Inflammatory macrophage treated with lipopolysaccharide for 4 hours (primary cell): ENCODE data around the gene THAP11.

Experiments used
- DNase-seq: peaks from one replicate; pipeline ENCODE4 v3.0.0-alpha.2; 2020

THAP11 gene

GRCh38 chr16:67885976-67886375 is 43.9 kb downstream of the THAP11 start:
- no peak for DNase-seq

DNA sequence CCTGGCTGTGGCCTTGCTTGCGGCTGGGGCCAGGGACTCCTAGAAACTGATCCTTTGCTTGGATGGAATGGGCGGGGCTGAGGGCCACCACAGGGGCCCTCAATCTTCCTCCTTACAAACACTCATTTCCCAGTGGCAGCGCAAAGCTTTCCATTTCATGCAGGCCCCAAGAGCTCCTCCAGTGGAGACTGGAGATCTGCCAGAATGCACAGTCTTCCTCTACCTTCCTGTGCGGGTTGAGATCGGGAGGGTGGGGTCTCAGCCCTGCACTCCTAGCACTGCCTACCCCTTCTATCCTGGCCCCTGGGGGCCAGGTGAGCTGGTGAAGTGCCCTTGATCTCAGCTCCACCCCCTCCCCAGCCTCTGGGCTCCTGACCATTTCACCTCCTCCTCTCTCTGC is 44.3 kb downstream of the THAP11 start:
- DNase-seq, result no peak

DNA sequence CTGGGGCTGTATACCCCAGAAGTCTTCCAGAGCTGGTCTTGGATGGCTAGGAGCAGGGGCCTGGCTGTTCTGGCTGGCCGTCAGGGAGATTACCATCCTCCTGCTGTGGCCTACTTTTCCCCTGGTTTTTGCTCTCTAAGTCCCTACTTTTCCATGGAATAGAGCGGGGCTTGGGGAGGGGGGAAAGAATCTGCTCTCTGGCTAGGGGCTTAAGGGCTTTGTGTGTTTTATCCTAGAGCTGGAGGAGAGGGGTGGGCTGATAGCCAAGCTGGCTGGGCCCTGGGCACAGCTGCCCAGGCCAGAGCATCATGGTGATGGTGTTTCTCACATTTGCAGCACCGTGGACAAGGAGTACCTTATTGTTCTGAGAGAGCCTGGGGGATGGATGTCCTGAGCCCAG is 46.2 kb downstream of the THAP11 start:
- DNase-seq, result no peak

DNA sequence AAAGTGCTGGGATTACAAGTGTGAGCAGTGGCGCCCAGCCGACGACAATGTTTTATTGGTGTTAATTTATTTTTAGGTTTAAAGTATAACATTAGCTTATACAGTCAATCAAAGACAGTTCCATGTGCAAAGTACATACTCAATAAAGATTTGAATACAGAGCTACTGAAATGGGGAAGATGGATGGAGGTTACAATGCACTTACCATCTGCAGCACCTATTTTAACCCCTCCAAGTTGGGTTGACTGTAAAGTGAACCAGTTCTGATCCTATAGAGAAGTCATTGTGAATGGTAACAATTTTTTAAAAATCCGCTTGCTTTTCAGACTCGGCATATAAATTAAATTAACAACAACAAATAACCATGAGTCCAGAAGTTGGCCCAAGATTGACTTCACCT is 50.3 kb downstream of the THAP11 start:
- DNase-seq, result no peak

GRCh38 chr16:67892899-67893742 is 51.0 kb downstream of the THAP11 start, which contains the start of gene PSKH1:
Gene PSKH1 (plus strand): TSS chr16:67893254. CDS start chr16:67908750, 15,496 bp downstream.
- DNase-seq, result peak; percentile 97
